ENCODE results near the gene GIMAP4. TPM values are rescaled to one million over a fixed set of nuclear protein-coding genes. Genes with fewer than 3 reads are reported as not detected.

Gene GIMAP4
- total and polyA plus RNA-seq, 2 donors (not counting 1 experiment from before 2014, with no cell fraction given): 0.27 to 0.66 TPM

GRCh38 chr7:150586068-150586784 lies 19.0 kb downstream of the GIMAP4 start:
- Mint-ChIP-seq H3K4me1 (peaks cover 5% of the 10 kb centered on the region), H3K27me3 (peaks cover 9% of the 10 kb centered on the region), H3K4me3 (no peak overlapping the region), H3K9me3 (ENCODE audit: insufficient read depth) (no peaks in the 10 kb centered on the region), H3K27ac (no peak overlapping the region)
- intact Hi-C loops (cut with micrococcal nuclease): no loop called here
- POLR2A ChIA-PET: no interaction called here
- Histone ChIP-seq H3K79me2 (ENCODE audit: control insufficient read depth, insufficient read depth, low read length) (no peaks in the 10 kb centered on the region), H3K9me3 (ENCODE audit: control extremely low read depth in 1 of 3, control insufficient read depth in 2 of 3, insufficient read depth in 1 of 3, low read length in 2 of 3) (no peaks in the 10 kb centered on the region), H3K4me1 (ENCODE audit: control insufficient read depth in 2 of 2, insufficient read depth in 2 of 2, low read length in 2 of 2) (no peaks in the 10 kb centered on the region), H3K9ac (ENCODE audit: low read length) (no peak overlapping the region), H3K4me2 (replicated peaks; ENCODE audit: low read depth, low read length, poor library complexity, severe bottlenecking) (no peak overlapping the region), H3K27me3 (replicated peaks in 1 of 4; ENCODE audit: control extremely low read depth in 1 of 4, control insufficient read depth in 3 of 4, insufficient read depth in 4 of 4, low read length in 3 of 4) (peaks cover 0 to 2% (median 0%) of the 10 kb centered on the region in 4 experiments), H2AFZ (ENCODE audit: insufficient read depth, low read depth, low read length, poor library complexity, severe bottlenecking) (peak overlapping the region; percentile 47), H3K27ac (ENCODE audit: low read length in 2 of 2) (no peak overlapping the region), H4K20me1 (ENCODE audit: control insufficient read depth, insufficient read depth, low read length, poor library complexity, severe bottlenecking) (no peaks in the 10 kb centered on the region), H3K4me3 (ENCODE audit: control extremely low read depth in 1 of 5, extremely low read depth in 1 of 5, insufficient read depth in 1 of 5, low read depth in 2 of 5, low read length in 4 of 5) (no peak overlapping the region), H3K36me3 (replicated peaks in 1 of 2; ENCODE audit: control extremely low read depth in 1 of 2, control insufficient read depth in 1 of 2, extremely low read depth in 1 of 2, insufficient read depth in 2 of 2, low read length in 1 of 2) (no peaks in the 10 kb centered on the region)
- no peak for DNase-seq
- TF ChIP-seq EZH2 (IDR thresholded peaks at IDR 0.05; ENCODE audit: borderline replicate concordance, insufficient read depth, low read depth, low read length, poor library complexity, severe bottlenecking) (no peak), CTCF (IDR thresholded peaks at IDR 0.05) (no peak)
- ATAC-seq (ENCODE audit: low read depth): no peak
- CTCF ChIA-PET: no interaction called here
- WGBS (ENCODE audit: insufficient coverage): 44% methylated on average over 2 of the region's 4 CpGs

- POLR2A ChIA-PET: no interaction called here
Observed at GRCh38 chr7:150586785-150587152, 19.6 kb downstream of the GIMAP4 start.

More at GRCh38 chr7:150586785-150587152, 19.6 kb downstream of the GIMAP4 start:
- no peaks in the 10 kb centered on the region for H4K20me1 ChIP-seq (ENCODE audit: control insufficient read depth, insufficient read depth, low read length, poor library complexity, severe bottlenecking)
- no peaks in the 10 kb centered on the region for H3K36me3 ChIP-seq (replicated peaks in 1 of 2; ENCODE audit: control extremely low read depth in 1 of 2, control insufficient read depth in 1 of 2, extremely low read depth in 1 of 2, insufficient read depth in 2 of 2, low read length in 1 of 2)
- H3K9me3 ChIP-seq (ENCODE audit: control extremely low read depth in 1 of 3, control insufficient read depth in 2 of 3, insufficient read depth in 1 of 3, low read length in 2 of 3): no peaks in the 10 kb centered on the region
- peak overlapping the region; percentile 47 for H2AFZ ChIP-seq (ENCODE audit: insufficient read depth, low read depth, low read length, poor library complexity, severe bottlenecking)
- ATAC-seq (ENCODE audit: low read depth): no peak
- no peak overlapping the region for H3K9ac ChIP-seq (ENCODE audit: low read length)
- peaks cover 5% of the 10 kb centered on the region for H3K4me1 Mint-ChIP-seq
- H3K4me2 ChIP-seq (replicated peaks; ENCODE audit: low read depth, low read length, poor library complexity, severe bottlenecking): no peak overlapping the region
- intact Hi-C loops (cut with micrococcal nuclease): no loop called here
- TF ChIP-seq EZH2 (IDR thresholded peaks at IDR 0.05; ENCODE audit: borderline replicate concordance, insufficient read depth, low read depth, low read length, poor library complexity, severe bottlenecking): no peak
- no peak for TF ChIP-seq CTCF (IDR thresholded peaks at IDR 0.05)
- H3K27ac Mint-ChIP-seq: no peak overlapping the region
- peaks cover 1% of the 10 kb centered on the region for H3K9me3 Mint-ChIP-seq (ENCODE audit: insufficient read depth)
- H3K4me3 ChIP-seq (ENCODE audit: control extremely low read depth in 1 of 5, extremely low read depth in 1 of 5, insufficient read depth in 1 of 5, low read depth in 2 of 5, low read length in 4 of 5): no peak overlapping the region
- CTCF ChIA-PET: no interaction called here
- no peaks in the 10 kb centered on the region for H3K27me3 ChIP-seq (replicated peaks in 1 of 4; ENCODE audit: control extremely low read depth in 1 of 4, control insufficient read depth in 3 of 4, insufficient read depth in 4 of 4, low read length in 3 of 4)
- peaks cover 11% of the 10 kb centered on the region for H3K27me3 Mint-ChIP-seq
- no peak overlapping the region for H3K4me3 Mint-ChIP-seq
- DNase-seq: no peak
- no peaks in the 10 kb centered on the region for H3K4me1 ChIP-seq (ENCODE audit: control insufficient read depth in 2 of 2, insufficient read depth in 2 of 2, low read length in 2 of 2)
- H3K27ac ChIP-seq (ENCODE audit: low read length in 2 of 2): no peak overlapping the region
- no peaks in the 10 kb centered on the region for H3K79me2 ChIP-seq (ENCODE audit: control insufficient read depth, insufficient read depth, low read length)
